Activated CD4-positive, alpha-beta T cell treated with anti-CD3 and anti-CD28 coated beads, Interleukin-2, amount 50 U/mL, for 1 hour (primary cell): ENCODE measurements around the gene SDHB.

Experiments used
- DNase-seq: peaks from one replicate; pipeline ENCODE4 v3.0.0-alpha.2; 2020

The SDHB gene

GRCh38 chr1:17011092-17011438 is 42.8 kb downstream of the SDHB start:
- no peak for DNase-seq

GRCh38 chr1:17009706-17010105 is 44.1 kb downstream of the SDHB start:
- DNase-seq, result no peak

GRCh38 chr1:17008208-17008855 is 45.5 kb downstream of the SDHB start:
- DNase-seq, result no peak

GRCh38 chr1:17007121-17007520 is 46.7 kb downstream of the SDHB start:
- no peak for DNase-seq

DNA sequence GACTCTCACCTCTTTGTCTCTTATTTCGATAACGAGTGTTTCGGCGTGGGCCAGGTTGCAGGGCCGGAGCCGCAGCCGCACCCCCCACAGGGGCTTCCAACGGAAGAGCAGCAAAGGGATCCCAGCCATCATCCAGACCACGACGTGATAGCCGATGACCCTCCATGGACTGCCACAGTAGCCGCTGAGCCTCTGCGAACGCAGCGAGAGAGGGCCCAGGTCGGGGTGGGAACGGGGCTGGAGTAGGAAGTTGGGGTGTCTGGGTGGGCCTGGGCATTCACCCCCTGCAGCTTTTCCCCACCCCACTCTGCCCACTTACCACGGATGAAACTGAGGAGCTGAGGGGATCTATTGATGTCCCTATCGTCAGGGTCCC is 48.5 kb downstream of the SDHB start:
- no peak for DNase-seq

DNA sequence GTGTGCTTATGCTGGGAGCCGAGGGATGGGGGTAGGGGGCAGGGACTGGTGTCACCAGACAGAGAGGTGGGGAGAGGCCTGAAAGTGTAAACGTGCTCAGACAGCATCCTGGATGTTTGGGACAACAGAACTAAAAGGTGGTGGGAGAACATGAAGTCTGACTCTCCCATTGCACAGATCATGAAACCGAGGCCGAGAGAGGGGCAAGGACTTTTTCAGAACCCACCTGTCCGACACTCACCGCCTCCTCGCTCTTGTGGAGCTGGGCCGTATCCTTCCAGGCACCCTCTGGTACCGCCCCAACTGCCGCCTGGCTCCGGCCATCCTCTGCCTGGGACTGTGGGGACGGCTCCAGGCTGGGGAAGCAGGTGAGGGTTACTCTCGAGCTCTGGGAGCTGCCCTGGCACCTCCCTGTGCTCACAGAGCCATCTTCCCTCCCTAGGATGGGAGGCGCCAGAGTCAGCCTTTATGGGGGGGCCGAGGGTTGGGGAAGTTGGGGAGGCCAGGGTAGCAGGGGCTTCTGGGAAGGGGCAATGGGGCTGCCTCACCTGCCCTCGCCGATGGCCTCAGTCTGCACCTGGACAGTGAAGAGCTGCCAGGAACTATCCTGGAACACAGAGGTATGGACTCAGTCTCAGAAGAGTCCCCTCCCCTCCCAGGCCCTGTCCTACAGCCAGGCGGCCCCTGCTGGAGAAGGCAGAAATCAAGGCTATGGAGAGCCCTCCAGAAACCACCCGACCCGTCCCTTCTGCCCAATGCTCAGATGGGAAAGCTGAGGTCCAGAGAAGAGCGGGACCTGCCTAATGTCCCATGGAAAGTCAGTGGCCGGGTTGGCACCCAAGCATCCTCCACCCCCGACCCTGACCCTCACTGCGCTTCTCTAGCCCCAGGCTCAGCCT is 49.1 kb downstream of the SDHB start:
- DNase-seq, result no peak

- DNase-seq, result no peak
Observed at GRCh38 chr1:17002524-17002902, 51.3 kb downstream of the SDHB start.

DNA sequence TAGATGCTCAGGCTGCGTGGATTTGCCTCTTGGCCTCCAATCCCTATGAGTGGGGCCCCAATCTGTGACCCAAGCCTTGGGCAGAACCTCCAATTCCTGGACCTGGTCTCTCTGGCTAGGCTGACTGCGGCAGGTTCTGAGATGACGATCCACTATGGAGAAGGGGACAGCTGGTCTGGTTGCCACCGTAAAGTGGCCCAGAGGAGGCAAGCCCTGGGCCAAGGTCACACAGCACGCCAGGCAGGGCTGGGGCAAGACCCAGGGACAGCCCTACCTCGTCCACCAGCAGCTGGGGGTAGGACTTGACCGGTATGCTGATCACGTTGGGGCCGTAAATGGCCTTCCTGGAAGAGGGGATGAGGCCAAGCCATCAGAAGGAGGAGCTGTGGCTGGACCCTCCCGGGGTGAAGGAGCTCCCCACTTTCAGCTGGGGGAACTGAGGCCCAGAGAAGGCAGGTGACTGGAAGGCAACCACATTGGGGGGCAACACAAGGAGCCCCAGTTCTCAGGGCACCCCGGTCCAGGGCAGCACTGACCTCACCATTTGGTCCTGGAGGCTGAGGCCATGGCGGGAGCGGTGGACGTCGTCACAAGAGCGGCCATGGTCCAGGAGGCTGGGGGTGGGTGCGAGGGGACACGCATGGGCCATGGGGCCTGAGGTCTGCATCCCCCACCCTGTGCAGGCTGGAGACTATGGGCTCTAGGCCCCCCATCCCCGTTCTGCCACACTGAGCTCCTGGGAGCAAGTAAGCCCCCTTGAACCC is 51.9 kb downstream of the SDHB start:
- DNase-seq, result no peak

GRCh38 chr1:16999863-17000262 is 54.0 kb downstream of the SDHB start:
- DNase-seq, result no peak

- DNase-seq, result no peak
Observed at GRCh38 chr1:16998589-16998988, 55.2 kb downstream of the SDHB start.

GRCh38 chr1:16996845-16997244 is 57.0 kb downstream of the SDHB start:
- no peak for DNase-seq

- DNase-seq, result no peak
Observed at GRCh38 chr1:16993521-16994038, 60.3 kb downstream of the SDHB start.

DNA sequence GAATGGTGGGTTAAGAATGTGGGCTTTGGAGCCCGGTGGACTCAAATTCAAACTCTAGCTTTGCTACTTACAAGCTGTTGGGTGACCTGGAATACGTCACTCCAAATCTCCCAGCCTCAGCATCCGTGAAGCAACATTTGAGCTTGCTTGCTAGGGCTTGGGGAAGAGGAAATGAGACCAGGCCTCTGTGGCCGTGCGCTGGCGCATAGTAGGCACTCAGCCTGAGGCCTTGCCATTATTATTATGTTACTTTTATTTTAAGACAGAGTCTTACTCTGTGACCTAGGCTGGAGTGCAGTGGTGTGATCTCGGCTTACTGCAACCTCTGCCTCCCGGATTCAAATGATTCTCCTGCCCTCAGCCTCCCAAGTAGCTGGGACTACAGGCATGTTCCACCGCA is 61.2 kb downstream of the SDHB start:
- no peak for DNase-seq

- no peak for DNase-seq
Observed at GRCh38 chr1:16992102-16992501, 61.7 kb downstream of the SDHB start.

DNA sequence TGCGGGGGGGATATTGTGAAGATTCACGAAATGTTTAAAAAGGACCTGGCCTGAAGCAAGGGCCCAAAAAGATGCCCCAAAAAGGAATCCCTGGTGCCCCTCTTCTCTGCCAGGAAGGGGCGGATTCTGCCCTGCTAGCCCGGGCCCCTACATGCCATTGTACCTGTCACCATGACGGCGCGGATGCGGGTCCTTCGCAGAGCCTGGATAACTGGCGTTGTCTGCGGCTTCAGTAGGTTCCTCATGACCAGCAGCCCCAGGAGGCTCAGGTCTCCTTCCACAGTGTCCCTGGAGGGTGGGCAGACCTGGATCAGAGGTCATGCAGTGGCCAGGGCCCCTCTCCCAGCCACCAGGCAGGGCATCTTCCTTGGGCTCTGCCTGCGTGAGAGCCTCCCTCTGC is 62.3 kb downstream of the SDHB start:
- DNase-seq, result no peak

DNA sequence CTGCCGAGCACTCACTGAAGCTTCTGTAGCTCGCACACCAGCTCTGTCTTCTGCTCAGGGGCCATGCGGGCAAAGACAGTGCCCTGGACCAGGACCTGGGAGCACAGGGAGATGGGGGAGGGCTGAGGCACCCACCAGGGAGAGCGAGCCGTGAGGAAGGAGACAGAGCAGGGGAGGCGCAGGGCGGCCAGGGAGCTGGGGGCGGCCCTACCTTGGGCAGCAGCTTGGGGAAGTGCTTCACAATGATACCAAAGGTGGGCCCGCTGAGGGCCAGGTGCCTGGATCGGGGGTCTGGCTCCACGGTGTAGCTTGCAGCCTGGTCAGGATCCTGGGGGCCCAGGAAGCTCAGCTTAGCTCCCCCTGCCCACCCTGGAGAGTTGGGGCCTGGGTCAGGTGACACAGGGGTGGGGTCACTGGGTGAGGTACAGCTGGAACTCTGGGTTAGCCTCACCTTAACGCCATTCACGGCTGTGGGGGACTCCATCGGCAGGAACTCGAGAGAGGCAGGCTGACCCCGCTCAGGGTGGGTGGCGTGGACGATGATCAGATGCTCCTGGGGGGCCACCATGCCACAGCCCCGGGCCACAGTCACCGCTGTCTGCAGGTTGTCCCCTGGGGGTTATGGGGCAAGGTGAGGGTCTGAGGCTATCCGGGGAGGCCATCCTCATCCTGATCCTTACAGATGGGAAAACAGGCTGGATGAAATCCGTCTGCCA is 64.0 kb downstream of the SDHB start:
- no peak for DNase-seq

- DNase-seq, result no peak
Observed at GRCh38 chr1:16988210-16988609, 65.6 kb downstream of the SDHB start.

DNA sequence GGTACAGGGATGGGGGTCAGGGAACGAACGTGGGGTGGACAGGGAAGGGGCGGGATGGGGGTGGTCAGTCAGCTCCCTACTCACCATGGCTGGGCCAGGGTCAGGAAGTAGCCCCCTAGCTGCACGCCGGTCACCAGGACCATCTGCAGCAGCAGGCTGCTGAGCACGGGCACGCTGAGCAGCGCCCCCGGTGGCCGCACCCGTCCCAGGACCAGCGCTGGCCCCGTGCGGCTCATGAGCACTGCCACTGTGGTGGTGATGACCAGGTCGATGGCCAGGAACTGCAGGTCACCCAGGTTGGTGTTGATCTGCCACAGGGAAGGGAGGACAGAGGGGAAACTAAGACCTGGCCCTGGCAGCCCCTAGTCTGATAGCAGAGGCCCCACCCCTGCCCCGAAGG is 66.9 kb downstream of the SDHB start:
- DNase-seq, result no peak

DNA sequence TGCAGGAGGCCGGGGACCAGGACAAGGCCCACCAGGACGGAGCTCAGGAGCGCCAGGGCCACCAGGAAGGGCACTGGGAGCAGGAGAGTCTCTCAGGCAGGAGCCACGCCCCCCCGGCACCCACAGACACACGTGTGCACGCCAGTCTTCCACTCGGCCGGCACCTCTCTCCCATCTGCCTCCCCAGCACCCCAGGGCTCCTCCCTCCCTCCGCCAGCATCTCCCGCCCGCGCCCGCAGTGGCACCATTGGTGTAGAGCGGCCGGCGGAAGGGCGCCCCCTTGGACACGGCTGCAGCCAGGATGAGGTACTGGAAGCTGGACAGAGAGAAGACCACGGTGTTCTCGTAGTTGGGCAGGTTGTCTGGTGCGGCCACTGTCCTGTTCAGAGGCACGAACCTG is 67.3 kb downstream of the SDHB start:
- DNase-seq, result no peak

DNA sequence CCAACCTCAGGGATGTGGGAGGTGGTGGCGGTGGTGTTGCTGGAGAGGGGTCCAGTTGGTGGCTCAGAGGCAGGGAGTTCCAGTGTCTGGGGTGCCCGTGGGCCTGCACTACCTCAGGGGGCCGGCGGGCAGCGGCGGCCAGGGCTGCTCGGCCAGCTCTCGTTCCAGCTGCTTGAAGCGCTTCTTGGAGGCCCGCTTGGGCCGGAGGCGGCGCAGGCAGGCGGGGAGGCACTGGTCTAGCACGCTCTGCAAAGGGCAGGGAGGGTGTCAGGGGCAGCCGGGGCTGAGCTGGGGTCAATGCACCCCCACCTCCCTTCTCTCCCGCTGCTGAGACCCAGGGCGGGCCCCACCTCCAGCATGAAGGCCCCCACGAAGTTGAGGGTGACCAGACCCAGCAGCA is 67.7 kb downstream of the SDHB start:
- DNase-seq, result no peak

GRCh38 chr1:16984717-16985116 is 69.1 kb downstream of the SDHB start:
- DNase-seq, result no peak

GRCh38 chr1:16983649-16984048 is 70.2 kb downstream of the SDHB start:
- DNase-seq, result no peak

DNA sequence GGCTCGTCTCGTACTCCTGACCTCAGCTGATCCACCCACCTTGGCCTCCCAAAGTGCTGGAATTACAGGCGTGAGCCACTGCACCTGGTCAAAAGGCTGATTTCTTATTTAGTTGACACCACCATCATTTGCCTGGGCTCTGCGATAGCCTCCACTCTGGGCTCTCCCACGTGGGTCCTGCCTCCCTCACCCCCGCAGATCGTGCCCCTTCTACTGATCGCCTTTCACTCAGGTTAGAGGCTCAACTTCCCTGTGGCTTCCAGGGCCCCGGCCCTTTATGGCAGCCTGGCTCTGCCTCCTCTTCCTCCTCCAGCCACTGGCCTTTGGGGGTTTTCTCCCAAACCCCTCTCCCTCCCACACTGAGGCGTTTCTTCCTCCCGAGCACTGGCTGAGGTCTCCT is 70.9 kb downstream of the SDHB start:
- DNase-seq, result no peak
